GM21825 (cell line): Measurements from ENCODE around the gene DAZAP1.

Source experiments
- ATAC-seq: cut with Tn5 transposase; IDR thresholded peaks from one replicate; pipeline ENCODE4 v1.9.1; 2021; ENCODE audit warnings: mild to moderate bottlenecking, moderate library complexity; ENCODE audit not compliant: unreplicated experiment

The DAZAP1 gene

GRCh38 chr19:1455336-1456120, 48.1 kb downstream of the DAZAP1 start:
- no peak for ATAC-seq

DNA sequence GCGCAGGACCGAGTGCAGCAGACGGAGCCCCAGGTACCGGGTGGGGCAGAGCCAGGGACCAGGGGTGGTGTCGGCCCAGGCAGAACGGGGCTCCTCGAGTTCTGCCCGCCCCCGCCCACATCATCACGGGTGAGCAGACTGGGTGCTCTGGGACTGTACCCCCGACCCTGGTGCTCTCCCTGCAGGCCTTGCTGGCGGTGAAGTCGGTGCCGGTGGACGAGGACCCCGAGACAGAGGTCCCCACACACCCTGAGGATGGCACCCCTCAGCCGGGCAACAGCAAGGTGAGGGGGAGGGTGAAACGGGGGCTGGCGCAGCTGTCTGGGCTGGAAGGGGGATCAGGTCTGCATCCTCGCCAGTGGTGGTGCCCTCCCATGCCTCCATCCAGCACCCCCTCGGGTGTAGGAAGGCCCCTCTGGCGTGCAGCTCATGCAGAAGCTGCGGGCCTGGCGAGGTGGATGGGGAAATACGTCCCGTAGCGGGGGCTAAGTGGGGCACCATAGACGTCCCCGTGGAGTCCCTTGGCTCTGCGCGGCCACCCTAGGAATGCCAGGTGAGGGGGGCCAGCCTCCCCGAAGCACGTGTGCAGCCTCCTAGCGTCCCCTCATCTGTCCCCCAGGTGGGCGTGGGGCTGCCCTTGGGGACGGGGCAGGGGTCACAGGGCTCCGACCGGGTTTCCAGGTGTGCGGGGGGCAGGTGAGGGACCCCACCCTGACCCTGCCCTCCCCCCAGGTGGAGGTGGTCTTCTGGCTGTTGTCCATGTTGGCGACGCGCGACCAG, 48.9 kb downstream of the DAZAP1 start:
- no peak for ATAC-seq

GRCh38 chr19:1457031-1457739, 49.8 kb downstream of the DAZAP1 start:
- ATAC-seq: no peak

GRCh38 chr19:1457892-1458291, 50.5 kb downstream of the DAZAP1 start:
- no peak for ATAC-seq

DNA sequence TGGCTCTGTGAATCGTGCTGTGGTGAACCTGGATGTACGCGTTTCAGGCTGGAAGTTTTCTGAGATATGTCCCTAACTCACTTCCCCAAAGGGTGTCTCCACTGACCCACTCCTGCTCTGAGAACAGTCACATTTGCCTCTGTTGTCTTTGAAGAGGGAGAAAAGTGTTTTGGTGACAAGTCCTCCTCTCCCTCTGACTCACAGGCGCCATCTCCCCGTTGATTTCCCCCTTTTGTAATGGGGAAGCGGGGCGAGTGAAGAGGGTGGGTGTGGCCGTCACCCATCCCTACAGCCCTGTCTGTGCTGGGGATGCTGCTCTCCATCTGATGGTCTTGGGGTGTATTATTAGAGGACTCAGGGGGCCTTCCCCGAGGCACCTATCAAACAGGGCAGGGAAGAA, 52.1 kb downstream of the DAZAP1 start:
- ATAC-seq: no peak

GRCh38 chr19:1460033-1460995, 52.9 kb downstream of the DAZAP1 start:
- ATAC-seq: no peak

DNA sequence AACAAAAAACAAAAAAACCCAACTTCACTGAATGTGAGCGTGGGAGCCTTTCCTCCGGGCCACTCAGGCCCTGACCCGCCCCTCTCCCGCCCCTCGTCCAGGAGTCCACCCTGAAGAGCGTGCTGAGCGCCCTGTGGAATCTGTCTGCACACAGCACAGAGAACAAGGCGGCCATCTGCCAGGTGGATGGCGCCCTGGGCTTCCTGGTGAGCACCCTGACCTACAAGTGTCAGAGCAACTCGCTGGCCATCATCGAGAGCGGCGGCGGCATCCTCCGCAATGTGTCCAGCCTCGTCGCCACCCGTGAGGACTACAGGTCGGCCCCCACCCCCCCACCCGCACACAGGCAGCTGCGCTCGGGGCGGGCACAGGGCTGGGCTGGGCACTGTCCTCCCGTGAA, 54.5 kb downstream of the DAZAP1 start:
- no peak for ATAC-seq

GRCh38 chr19:1465191-1466016, 58.0 kb downstream of the DAZAP1 start:
- no peak for ATAC-seq

DNA sequence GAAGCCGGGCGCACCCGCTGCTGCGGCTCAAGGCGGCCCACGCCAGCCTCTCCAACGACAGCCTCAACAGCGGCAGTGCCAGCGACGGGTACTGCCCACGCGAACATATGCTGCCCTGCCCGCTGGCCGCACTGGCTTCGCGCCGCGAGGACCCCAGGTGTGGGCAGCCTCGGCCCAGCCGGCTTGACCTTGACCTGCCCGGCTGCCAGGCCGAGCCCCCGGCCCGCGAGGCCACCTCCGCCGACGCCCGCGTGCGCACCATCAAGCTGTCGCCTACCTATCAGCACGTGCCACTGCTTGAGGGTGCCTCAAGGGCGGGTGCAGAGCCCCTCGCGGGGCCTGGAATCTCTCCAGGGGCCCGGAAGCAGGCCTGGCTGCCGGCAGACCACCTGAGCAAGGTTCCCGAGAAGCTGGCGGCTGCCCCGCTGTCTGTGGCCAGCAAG, 58.7 kb downstream of the DAZAP1 start:
- ATAC-seq: no peak

DNA sequence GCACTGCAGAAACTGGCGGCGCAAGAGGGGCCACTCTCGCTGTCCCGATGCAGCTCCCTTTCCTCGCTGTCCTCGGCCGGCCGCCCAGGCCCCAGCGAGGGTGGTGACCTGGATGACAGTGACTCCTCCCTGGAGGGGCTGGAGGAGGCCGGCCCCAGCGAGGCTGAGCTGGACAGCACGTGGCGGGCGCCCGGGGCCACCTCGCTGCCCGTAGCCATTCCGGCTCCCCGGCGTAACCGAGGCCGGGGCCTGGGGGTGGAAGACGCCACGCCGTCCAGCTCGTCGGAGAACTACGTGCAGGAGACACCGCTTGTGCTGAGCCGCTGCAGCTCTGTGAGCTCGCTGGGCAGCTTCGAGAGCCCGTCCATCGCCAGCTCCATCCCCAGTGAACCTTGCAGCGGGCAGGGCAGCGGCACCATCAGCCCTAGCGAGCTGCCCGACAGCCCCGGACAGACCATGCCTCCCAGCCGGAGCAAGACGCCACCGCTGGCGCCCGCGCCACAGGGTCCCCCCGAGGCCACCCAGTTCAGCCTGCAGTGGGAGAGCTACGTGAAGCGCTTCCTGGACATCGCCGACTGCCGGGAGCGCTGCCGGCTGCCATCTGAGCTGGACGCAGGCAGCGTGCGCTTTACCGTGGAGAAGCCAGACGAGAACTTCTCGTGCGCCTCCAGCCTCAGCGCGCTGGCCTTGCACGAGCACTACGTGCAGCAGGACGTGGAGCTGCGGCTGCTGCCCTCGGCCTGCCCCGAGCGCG, 59.3 kb downstream of the DAZAP1 start:
- no peak for ATAC-seq

GRCh38 chr19:1467215-1467489, 59.8 kb downstream of the DAZAP1 start:
- no peak for ATAC-seq

DNA sequence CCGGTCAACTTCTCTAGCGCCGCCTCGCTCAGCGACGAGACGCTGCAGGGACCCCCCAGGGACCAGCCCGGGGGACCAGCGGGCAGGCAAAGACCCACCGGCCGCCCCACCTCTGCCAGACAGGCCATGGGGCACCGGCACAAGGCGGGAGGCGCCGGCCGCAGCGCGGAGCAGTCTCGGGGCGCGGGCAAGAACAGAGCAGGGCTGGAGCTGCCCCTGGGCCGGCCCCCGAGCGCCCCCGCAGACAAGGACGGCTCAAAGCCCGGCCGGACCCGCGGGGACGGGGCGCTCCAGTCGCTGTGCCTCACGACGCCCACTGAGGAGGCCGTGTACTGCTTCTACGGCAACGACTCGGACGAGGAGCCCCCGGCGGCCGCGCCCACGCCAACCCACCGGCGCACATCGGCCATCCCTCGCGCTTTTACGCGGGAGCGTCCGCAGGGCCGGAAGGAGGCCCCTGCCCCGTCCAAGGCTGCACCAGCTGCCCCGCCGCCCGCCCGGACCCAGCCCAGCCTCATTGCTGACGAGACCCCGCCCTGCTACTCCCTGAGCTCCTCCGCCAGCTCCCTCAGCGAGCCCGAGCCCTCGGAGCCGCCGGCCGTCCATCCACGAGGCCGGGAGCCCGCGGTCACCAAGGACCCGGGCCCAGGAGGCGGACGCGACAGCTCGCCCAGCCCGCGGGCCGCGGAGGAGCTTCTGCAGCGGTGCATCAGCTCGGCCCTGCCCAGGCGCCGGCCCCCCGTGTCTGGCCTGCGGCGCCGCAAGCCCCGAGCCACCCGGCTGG, 60.3 kb downstream of the DAZAP1 start:
- ATAC-seq: no peak

GRCh38 chr19:1468274-1468820, 61.0 kb downstream of the DAZAP1 start:
- ATAC-seq: no peak

DNA sequence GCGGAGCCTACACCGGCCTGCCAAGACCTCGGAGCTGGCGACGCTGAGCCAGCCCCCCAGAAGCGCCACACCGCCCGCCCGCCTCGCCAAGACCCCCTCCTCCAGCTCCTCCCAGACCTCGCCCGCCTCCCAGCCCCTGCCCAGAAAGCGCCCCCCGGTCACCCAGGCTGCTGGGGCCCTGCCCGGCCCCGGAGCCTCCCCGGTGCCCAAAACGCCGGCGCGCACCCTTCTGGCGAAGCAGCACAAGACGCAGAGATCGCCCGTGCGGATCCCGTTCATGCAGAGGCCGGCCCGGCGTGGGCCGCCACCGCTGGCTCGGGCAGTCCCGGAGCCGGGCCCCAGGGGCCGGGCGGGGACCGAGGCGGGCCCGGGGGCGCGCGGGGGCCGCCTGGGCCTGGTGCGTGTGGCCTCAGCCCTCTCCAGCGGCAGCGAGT, 61.5 kb downstream of the DAZAP1 start:
- ATAC-seq: no peak

GRCh38 chr19:1469255-1470054, 62.1 kb downstream of the DAZAP1 start:
- no peak for ATAC-seq

DNA sequence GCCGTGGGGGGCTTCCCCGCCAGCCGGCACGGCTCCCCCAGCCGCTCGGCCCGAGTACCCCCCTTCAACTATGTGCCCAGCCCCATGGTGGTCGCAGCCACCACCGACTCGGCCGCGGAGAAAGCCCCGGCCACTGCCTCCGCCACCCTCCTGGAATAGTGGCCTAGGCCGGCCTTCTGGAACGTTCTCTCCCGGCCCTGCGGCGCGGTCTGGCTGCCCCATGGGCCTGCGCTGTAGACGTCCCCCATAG, 62.6 kb downstream of the DAZAP1 start:
- ATAC-seq: no peak

DNA sequence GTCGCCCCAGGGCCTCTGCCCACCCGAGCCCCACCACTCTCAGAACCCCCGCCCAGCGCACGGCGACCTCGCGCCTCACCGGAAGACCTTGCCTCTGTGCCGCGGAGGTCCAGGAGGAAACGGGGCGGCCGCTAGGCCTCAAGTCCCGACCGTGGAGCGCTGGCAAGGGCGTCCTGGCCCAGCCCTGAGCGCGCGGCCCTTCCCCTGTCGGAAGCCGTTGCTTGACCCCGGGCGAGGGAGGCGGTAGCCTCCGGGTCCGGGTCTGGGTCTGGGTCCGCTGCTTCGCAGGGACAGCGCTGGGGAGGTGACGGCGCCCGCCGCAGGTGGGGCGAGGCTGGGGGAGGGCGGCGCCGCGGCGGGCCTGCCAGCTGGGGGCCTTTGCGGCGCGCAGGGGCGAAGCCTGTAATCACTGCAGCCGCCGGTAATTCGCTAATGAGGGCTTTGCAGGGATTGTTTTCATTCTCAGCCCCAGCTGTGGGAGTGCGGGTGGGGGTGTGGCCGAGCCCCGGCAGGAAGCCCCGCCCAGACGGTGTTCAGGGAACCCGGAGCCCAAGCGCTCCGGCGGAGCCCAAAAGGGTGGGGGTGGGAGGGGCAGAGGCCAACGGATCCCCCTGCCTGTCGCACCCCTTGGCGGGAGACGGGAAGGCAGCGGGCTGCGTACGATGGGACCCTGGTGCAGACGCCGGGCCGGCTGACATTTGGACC, 63.1 kb downstream of the DAZAP1 start:
- no peak for ATAC-seq
